ENCODE data around the gene ZNF112.

DNA sequence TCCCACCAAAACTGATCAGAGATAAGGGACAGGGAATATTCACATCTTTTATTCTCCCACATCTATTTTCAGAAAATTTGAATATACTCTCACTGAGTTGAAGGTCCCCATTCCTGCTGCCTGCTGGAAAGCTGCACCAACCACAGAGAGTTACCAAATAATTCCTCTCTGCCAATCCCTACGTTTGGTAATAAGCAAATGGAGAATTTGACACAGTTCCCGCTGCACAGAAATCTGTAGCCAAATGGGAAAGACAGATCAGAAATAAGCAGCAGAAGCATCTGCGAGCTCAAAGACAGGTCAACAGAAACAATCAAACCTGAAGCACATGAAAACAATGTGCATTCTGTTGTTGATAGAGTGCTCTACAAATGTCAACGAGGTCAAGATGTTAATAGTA, 9.9 kb downstream of the ZNF112 start:
- TF ChIP-seq CTCF (IDR thresholded peaks at IDR 0.05; ENCODE audit: low read depth, low read length, missing input control): no peak
- no peak for TF ChIP-seq SP1 (IDR thresholded peaks at IDR 0.05)
- TF ChIP-seq MAX (IDR thresholded peaks at IDR 0.05): no peak
- no peak for TF ChIP-seq GABPA (IDR thresholded peaks at IDR 0.05 in 1 of 2, conservative IDR thresholded peaks at IDR 0.05 in 1 of 2)
- TF ChIP-seq RAD21 (IDR thresholded peaks at IDR 0.05): no peak
- no peak for TF ChIP-seq REST (IDR thresholded peaks at IDR 0.05)
- TF ChIP-seq EGR1 (IDR thresholded peaks at IDR 0.05; ENCODE audit: low read depth in 2 of 2): no peak
- TF ChIP-seq TAF1 (conservative IDR thresholded peaks at IDR 0.05): no peak
- no peak for TF ChIP-seq HNF4A (conservative IDR thresholded peaks at IDR 0.05)
- TF ChIP-seq FOXA2 (IDR thresholded peaks at IDR 0.05): no peak
- TF ChIP-seq YY1 (IDR thresholded peaks at IDR 0.05): no peak
- TF ChIP-seq ATF3 (IDR thresholded peaks at IDR 0.05): no peak
- TF ChIP-seq HNF4G (IDR thresholded peaks at IDR 0.05): no peak
- TF ChIP-seq JUND (IDR thresholded peaks at IDR 0.05): no peak
